ENCODE data around the gene MAD2L1BP. TPM values are rescaled to one million over a fixed set of nuclear protein-coding genes. Genes with fewer than 3 reads are reported as not detected.

The MAD2L1BP gene
- total RNA-seq, 1 experiment from 2014 or later, result 30.1 TPM

DNA sequence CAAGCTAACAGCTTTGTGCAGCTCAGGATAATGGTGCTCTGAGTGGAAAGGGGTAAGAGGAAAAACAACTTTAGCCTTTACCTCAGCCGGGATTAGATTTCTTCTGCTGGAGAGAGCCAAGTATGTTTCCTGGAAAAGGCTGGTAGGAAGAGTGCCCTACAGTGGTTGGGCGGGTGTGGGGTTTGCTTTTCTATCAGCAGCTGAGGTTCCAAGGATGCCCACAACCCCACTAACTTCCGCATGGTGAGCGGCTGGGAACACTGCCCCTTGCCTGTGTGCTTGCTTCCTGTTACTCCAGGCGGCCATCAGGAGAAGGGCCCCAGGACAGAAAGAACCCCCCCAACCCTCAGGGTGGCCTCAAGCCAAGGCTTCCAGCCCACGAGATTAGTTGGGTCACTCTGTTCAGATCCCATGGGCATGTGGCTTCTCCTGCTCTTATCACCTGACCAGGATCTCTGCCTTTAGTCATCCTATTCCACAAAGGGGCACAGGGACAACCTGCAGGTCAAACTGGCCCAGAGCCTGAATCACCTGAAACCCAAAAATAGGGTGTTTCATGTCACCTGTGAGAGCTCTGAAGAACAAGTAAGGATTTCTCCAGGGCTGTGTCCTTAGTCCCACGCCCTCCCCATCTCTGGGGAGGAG lies 41.4 kb downstream of the MAD2L1BP start (continued):
- TF ChIP-seq NFATC4 (CRISPR knock-in tag; IDR thresholded peaks at IDR 0.05), result no peak

GRCh38 chr6:43677759-43678158 lies 42.1 kb downstream of the MAD2L1BP start:
- Mint-ChIP-seq H3K27me3 (ENCODE audit: low read depth) (no peaks in the 10 kb centered on the region), H3K27ac (no peak overlapping the region), H3K4me1 (peaks cover 5% of the 10 kb centered on the region), H3K9me3 (no peaks in the 10 kb centered on the region), H3K36me3 (peaks cover 54% of the 10 kb centered on the region), H3K4me3 (no peak overlapping the region)
- ChIA-PET POLR2A (interaction anchor here (0.6 kb wide), 1 partner anchor 140 kb away, joined by 4 read pairs; no protein-coding TSS in a partner anchor), CTCF (interaction anchor here (0.6 kb wide), 1 partner anchor 8 kb away, joined by 3 read pairs; no protein-coding TSS in a partner anchor)
- DNase-seq (ENCODE audit: low spot score), result no peak
- TF ChIP-seq ZNF219 (CRISPR knock-in tag; IDR thresholded peaks at IDR 0.05; ENCODE audit: borderline replicate concordance) (no peak), E2F1 (CRISPR knock-in tag; IDR thresholded peaks at IDR 0.05) (no peak), TEAD4 (CRISPR knock-in tag; IDR thresholded peaks at IDR 0.05) (no peak), STAT6 (CRISPR knock-in tag; conservative IDR thresholded peaks at IDR 0.05; ENCODE audit: low read depth) (no peak), FOXJ3 (CRISPR knock-in tag; IDR thresholded peaks at IDR 0.05; ENCODE audit: borderline replicate concordance) (no peak), ATF2 (CRISPR knock-in tag; IDR thresholded peaks at IDR 0.05; ENCODE audit: borderline replicate concordance, low read depth) (no peak)
- TF ChIP-seq, protein P1, sequence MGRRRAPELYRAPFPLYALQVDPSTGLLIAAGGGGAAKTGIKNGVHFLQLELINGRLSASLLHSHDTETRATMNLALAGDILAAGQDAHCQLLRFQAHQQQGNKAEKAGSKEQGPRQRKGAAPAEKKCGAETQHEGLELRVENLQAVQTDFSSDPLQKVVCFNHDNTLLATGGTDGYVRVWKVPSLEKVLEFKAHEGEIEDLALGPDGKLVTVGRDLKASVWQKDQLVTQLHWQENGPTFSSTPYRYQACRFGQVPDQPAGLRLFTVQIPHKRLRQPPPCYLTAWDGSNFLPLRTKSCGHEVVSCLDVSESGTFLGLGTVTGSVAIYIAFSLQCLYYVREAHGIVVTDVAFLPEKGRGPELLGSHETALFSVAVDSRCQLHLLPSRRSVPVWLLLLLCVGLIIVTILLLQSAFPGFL (CRISPR knock-in tag; IDR thresholded peaks at IDR 0.05; ENCODE audit: borderline replicate concordance), result no peak
- no peak for ATAC-seq

DNA sequence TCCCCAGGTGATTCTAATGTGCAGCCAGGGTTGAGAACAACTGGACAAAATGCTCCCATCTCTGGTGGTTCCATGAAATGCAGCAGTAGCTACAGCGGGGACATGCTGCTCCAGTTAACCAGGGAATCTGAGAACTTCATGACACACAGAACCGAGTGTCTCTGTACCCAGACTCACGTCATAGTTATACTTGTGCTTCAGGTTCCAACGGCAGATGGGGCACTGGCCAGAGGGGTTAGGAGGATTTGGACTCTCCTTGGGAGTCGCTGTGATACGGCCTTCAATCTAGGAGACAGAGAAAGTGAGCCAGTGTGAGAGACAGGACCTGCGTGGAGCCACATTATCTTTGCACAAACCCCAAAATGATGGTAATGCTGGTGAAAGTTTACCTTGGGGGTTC lies 42.7 kb downstream of the MAD2L1BP start:
- CTCF ChIA-PET, result interaction anchor here (0.6 to 1.0 kb wide), 2 partner anchors 9 to 22 kb away, joined by 3 read pairs; no protein-coding TSS in a partner anchor
- peaks cover 50% of the 10 kb centered on the region for H3K36me3 Mint-ChIP-seq
- no peak overlapping the region for H3K27ac Mint-ChIP-seq
- H3K9me3 Mint-ChIP-seq, result no peaks in the 10 kb centered on the region
- H3K4me1 Mint-ChIP-seq, result peaks cover 9% of the 10 kb centered on the region
- DNase-seq (ENCODE audit: low spot score) (no peak), ATAC-seq (no peak)
- POLR2A ChIA-PET, result no interaction called here
- H3K4me3 Mint-ChIP-seq, result no peak overlapping the region
- H3K27me3 Mint-ChIP-seq (ENCODE audit: low read depth), result no peaks in the 10 kb centered on the region
- TF ChIP-seq ZNF219 (CRISPR knock-in tag; IDR thresholded peaks at IDR 0.05; ENCODE audit: borderline replicate concordance), result no peak
- TF ChIP-seq ZNF232 (CRISPR knock-in tag; IDR thresholded peaks at IDR 0.05), result no peak
- no peak for TF ChIP-seq ZNF138 (CRISPR knock-in tag; conservative IDR thresholded peaks at IDR 0.05)
- TF ChIP-seq NFE2L1 (CRISPR knock-in tag; IDR thresholded peaks at IDR 0.05), result no peak
- TF ChIP-seq GRHL2 (CRISPR knock-in tag; IDR thresholded peaks at IDR 0.05; ENCODE audit: insufficient replicate concordance, severe bottlenecking), result no peak
- TF ChIP-seq, protein P2, sequence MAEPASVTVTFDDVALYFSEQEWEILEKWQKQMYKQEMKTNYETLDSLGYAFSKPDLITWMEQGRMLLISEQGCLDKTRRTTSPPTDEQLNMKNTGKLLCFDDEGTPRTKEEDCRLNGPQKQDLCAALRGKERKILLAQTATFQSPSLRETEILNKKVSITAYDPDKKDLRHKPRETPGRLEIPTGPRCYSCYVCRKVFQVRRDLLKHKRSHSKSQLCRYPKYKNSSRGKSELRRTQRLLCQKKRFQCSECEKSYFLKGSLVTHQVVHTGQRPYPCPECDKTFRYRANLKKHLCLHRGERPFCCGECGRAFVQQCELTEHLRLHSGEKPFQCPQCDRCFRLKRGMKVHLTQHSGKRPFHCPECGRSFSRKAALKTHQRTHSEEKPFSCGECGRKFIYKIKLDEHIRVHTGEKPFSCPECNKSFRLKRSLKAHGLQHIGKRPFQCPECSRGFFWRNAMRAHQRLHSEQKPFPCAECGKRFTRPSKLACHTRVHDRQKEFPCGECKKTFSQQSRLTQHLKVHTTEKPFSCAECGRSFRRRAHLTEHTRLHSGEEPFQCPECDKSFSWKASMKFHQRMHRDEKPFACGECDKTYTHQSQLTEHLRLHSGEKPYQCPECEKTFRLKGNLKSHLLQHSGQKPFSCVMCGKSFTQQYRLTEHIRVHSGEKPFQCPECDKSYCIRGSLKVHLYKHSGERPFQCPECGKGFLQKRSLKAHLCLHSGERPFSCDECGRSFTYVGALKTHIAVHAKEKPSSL (CRISPR knock-in tag; conservative IDR thresholded peaks at IDR 0.05), result no peak
- TF ChIP-seq KAT7 (CRISPR knock-in tag; IDR thresholded peaks at IDR 0.05; ENCODE audit: borderline replicate concordance), result no peak
- TF ChIP-seq NFYB (CRISPR knock-in tag; conservative IDR thresholded peaks at IDR 0.05; ENCODE audit: low read depth), result no peak
- TF ChIP-seq E2F4 (CRISPR knock-in tag; IDR thresholded peaks at IDR 0.05; ENCODE audit: borderline replicate concordance, low read depth), result no peak
- TF ChIP-seq ZNF671 (CRISPR knock-in tag; IDR thresholded peaks at IDR 0.05), result no peak
- TF ChIP-seq AR (CRISPR knock-in tag; IDR thresholded peaks at IDR 0.05), result no peak
- TF ChIP-seq ZMAT4 (CRISPR knock-in tag; IDR thresholded peaks at IDR 0.05), result no peak

Data from WTC11 (cell line).